A673 (cell line): ENCODE data around the gene GLA. TPM values are rescaled to one million over a fixed set of nuclear protein-coding genes. Genes with fewer than 3 reads are reported as not detected.

Experiments
- BruUV-seq: library from RNA; stranded (reverse); fragments of 400-500 nt; replicated peaks from 2 replicates; lab custom pipeline; 2021; lab: Mats Ljungman, UMichigan
- CTCF ChIA-PET: fragments of 300-600 bp; sonication (Branson Sonifier 250); formaldehyde crosslinking; loops from one replicate; lab custom pipeline; 2022; ENCODE audit warnings: antibody characterized with exemption; lab: Charles Lee
- POLR2A ChIA-PET: fragments of 300-600 bp; sonication (Branson Sonifier 250); formaldehyde crosslinking; loops from one replicate; lab custom pipeline; 2022; ENCODE audit warnings: antibody characterized with exemption; ENCODE audit not compliant: low non-redundant PET; lab: Charles Lee
- DNase-seq: peaks from one replicate; pipeline ENCODE4 v3.0.0-alpha.2; 2015; ENCODE audit warnings: low spot score
- H3K27ac ChIP-seq: fragments of 200-600 bp; sonication (generic); 2 replicates; pipeline ENCODE4 v1.5.1; 2016; ENCODE audit warnings: mixed run types, low read depth, mild to moderate bottlenecking, mixed read lengths, antibody characterized with exemption, low read length; ENCODE audit not compliant: poor library complexity, severe bottlenecking
- H3K27me3 ChIP-seq: fragments of 200-600 bp; sonication (generic); replicated peaks from 2 replicates; pipeline ENCODE4 v1.6.1; 2017; ENCODE audit warnings: mixed run types, low read depth, mild to moderate bottlenecking, mixed read lengths, antibody characterized with exemption, low read length; ENCODE audit not compliant: insufficient read depth, poor library complexity
- H3K36me3 ChIP-seq: fragments of 200-600 bp; sonication (generic); 2 replicates; pipeline ENCODE4 v1.6.1; 2016; ENCODE audit warnings: mixed run types, mild to moderate bottlenecking, mixed read lengths, antibody characterized with exemption, low read length; ENCODE audit not compliant: insufficient read depth, poor library complexity, severe bottlenecking
- H3K4me1 ChIP-seq: fragments of 200-600 bp; sonication (generic); 2 replicates; pipeline ENCODE4 v1.6.1; 2017; ENCODE audit warnings: mixed run types, mild to moderate bottlenecking, mixed read lengths, antibody characterized with exemption, low read length; ENCODE audit not compliant: insufficient read depth, poor library complexity, severe bottlenecking
- H3K4me3 ChIP-seq: fragments of 200-600 bp; sonication (generic); 2 replicates; pipeline ENCODE4 v1.5.1; 2016; ENCODE audit warnings: low read depth, mixed run types, mild to moderate bottlenecking, mixed read lengths, low read length; ENCODE audit not compliant: poor library complexity, severe bottlenecking
- H3K9me3 ChIP-seq: fragments of 200-600 bp; sonication (generic); 2 replicates; pipeline ENCODE4 v1.6.1; 2016; ENCODE audit warnings: mixed run types, low read depth, mild to moderate bottlenecking, mixed read lengths, antibody characterized with exemption, low read length; ENCODE audit not compliant: poor library complexity, severe bottlenecking
- EZH2 ChIP-seq: fragments of 200-600 bp; sonication (generic); IDR thresholded peaks from 2 replicates; pipeline ENCODE4 v1.6.1; 2017; ENCODE audit warnings: borderline replicate concordance, low read depth, mild to moderate bottlenecking, mixed read lengths, antibody characterized with exemption, low read length; ENCODE audit not compliant: poor library complexity, severe bottlenecking
- intact Hi-C: fragments of 100-400 bp; cut with micrococcal nuclease; formaldehyde crosslinking; loops from one replicate; pipeline ENCODE4 v1.10.0; 2022; ENCODE audit not compliant: unreplicated experiment
- total RNA-seq: library from RNA; stranded (reverse); gene quantifications from 2 replicates; pipeline ENCODE4 v1.2.3, GENCODE V29; 2021
- TF ChIP-seq, protein P1 (sequence below): fragments of 300-800, 200-600 bp; sonication (generic); conservative IDR thresholded peaks from 2 replicates; pipeline ENCODE4 v1.5.1; 2017; ENCODE audit warnings: low read depth, mild to moderate bottlenecking, antibody characterized with exemption, low read length, moderate library complexity, mixed read lengths

GLA gene
- total RNA-seq, 1 experiment from 2014 or later: 61.8 TPM

GRCh38 chrX:101385026-101385684 lies 22.6 kb downstream of the GLA start:
- ChIA-PET CTCF (no interaction called here), POLR2A (no interaction called here)
- Histone ChIP-seq H3K4me3 (no peak overlapping the region), H3K4me1 (no peaks in the 10 kb centered on the region), H3K27me3 (no peaks in the 10 kb centered on the region), H3K27ac (no peak overlapping the region), H3K36me3 (no peaks in the 10 kb centered on the region), H3K9me3 (no peaks in the 10 kb centered on the region)
- BruUV-seq: no TSS peak
- intact Hi-C loops: no loop called here
- TF ChIP-seq EZH2: no peak
- TF ChIP-seq, protein P1, sequence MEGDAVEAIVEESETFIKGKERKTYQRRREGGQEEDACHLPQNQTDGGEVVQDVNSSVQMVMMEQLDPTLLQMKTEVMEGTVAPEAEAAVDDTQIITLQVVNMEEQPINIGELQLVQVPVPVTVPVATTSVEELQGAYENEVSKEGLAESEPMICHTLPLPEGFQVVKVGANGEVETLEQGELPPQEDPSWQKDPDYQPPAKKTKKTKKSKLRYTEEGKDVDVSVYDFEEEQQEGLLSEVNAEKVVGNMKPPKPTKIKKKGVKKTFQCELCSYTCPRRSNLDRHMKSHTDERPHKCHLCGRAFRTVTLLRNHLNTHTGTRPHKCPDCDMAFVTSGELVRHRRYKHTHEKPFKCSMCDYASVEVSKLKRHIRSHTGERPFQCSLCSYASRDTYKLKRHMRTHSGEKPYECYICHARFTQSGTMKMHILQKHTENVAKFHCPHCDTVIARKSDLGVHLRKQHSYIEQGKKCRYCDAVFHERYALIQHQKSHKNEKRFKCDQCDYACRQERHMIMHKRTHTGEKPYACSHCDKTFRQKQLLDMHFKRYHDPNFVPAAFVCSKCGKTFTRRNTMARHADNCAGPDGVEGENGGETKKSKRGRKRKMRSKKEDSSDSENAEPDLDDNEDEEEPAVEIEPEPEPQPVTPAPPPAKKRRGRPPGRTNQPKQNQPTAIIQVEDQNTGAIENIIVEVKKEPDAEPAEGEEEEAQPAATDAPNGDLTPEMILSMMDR: no peak
- no peak for DNase-seq

DNA sequence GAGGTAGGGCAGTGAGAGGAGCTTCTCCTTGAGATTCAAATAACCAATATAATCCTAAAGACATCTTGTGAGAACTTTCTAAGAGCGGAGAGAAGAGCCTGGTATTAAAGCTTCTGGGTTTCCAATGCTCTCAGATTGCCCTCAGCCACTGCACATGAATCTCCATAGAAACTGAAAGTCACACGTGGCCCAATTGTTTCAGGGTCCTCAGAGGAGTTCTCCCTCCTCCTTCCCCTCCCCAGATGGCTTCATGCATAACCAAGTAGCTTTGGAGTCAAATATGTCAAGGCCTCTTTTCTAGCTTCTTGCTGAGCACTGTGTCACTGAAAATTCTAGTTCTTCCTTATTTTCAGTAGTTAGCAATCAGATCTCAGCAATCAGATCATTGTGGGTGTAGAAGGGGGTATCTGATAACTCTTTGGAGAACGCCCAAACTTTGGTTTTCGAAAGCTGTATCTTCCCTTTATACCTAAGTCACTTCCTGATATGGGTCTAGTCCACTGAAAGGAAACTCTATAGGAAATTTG lies 24.0 kb downstream of the GLA start:
- H3K9me3 ChIP-seq: no peaks in the 10 kb centered on the region
- intact Hi-C loops: no loop called here
- ChIA-PET CTCF (no interaction called here), POLR2A (no interaction called here)
- no peak for TF ChIP-seq EZH2
- TF ChIP-seq, protein P1: no peak
- no peak overlapping the region for H3K27ac ChIP-seq
- H3K4me3 ChIP-seq: no peak overlapping the region
- no TSS peak for BruUV-seq
- no peak for DNase-seq
- no peaks in the 10 kb centered on the region for H3K36me3 ChIP-seq
- H3K4me1 ChIP-seq: no peaks in the 10 kb centered on the region
- no peaks in the 10 kb centered on the region for H3K27me3 ChIP-seq

DNA sequence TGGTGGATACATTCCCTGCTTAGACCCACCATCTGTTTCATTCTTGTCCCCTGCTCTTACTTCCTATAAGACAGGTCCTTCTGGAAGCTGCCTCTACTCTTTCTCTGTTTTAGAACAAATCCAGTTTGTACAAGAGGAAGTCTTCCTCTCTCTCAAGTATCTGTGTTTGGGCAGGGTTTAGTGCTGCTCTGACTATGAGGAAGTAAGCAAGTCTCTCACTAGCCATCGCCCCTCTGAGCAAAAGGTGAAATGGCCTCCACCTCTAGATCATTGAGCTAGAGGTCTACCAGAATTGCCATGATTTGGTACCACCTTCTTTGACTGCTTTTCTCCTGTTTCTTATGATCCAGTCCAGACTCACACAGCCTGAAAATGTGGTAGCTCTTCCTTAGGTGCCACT lies 30.2 kb downstream of the GLA start:
- no peak for TF ChIP-seq EZH2
- TF ChIP-seq, protein P1: no peak
- Histone ChIP-seq H3K36me3 (no peaks in the 10 kb centered on the region), H3K27ac (no peak overlapping the region), H3K4me1 (no peaks in the 10 kb centered on the region), H3K27me3 (no peaks in the 10 kb centered on the region), H3K4me3 (no peak overlapping the region), H3K9me3 (no peaks in the 10 kb centered on the region)
- no TSS peak for BruUV-seq
- ChIA-PET POLR2A (no interaction called here), CTCF (no interaction called here)
- intact Hi-C loops: loop anchor here (10.0 kb wide), 1 partner anchor 63 kb away; no protein-coding TSS in a partner anchor
- DNase-seq: no peak
